Measurements from ENCODE around the gene DYSF.

DNA sequence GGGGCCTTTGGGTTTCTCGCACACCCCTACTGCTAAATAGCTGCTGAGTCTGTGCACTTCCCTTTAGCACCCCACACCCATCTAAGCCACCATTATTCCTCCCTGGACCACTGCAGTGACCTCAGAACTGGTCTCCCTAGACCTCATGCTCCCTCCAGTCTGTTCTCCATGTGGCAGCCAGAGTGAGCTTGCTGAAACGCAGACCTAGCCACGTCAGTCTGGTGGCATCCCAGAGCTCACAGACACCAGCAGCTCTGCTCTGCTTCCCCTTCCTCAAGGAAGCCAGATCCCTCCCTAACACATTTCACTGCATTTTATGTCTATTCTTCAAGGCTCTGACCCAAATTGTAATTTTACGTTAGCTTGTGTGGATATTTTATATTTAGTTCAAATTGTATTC lies 144.4 kb downstream of the DYSF start:
- TF ChIP-seq GATA3 (IDR thresholded peaks at IDR 0.05; ENCODE audit: low read depth, low read length) (no peak), GATA2 (IDR thresholded peaks at IDR 0.05; ENCODE audit: low read depth, low read length) (no peak)

Data from SH-SY5Y (cell line).